Measurements from ENCODE around the gene HPSE2. TPM values are rescaled to one million over a fixed set of nuclear protein-coding genes. Genes with fewer than 3 reads are reported as not detected.
"Not testable (repeated sequence)": the region's sequence is repeated elsewhere in the genome, so short reads cannot be mapped to it uniquely, and the experiment has no call there.

HPSE2 gene
- polyA plus RNA-seq, 1 donor, result not detected

GRCh38 chr10:99161165-99161564, 74.5 kb downstream of the HPSE2 start:
- no peak for DNase-seq

- no peak for DNase-seq
Observed at GRCh38 chr10:99143651-99144050, 92.0 kb downstream of the HPSE2 start.

GRCh38 chr10:99143011-99143410, 92.6 kb downstream of the HPSE2 start:
- DNase-seq, result no peak

GRCh38 chr10:99132897-99133296, 102.8 kb downstream of the HPSE2 start:
- not testable (repeated sequence) for DNase-seq

GRCh38 chr10:99125879-99126278, 109.8 kb downstream of the HPSE2 start:
- DNase-seq, result no peak

- DNase-seq, result no peak
Observed at GRCh38 chr10:99124376-99124775, 111.3 kb downstream of the HPSE2 start.

- no peak for DNase-seq
Observed at GRCh38 chr10:99123851-99124250, 111.8 kb downstream of the HPSE2 start.

- no peak for DNase-seq
Observed at GRCh38 chr10:99123336-99123735, 112.3 kb downstream of the HPSE2 start.

GRCh38 chr10:99119258-99119748, 116.3 kb downstream of the HPSE2 start:
- DNase-seq, result no peak

- no peak for DNase-seq
Observed at GRCh38 chr10:99115703-99116102, 119.9 kb downstream of the HPSE2 start.

GRCh38 chr10:99085358-99085757, 150.3 kb downstream of the HPSE2 start:
- DNase-seq, result no peak

GRCh38 chr10:99084161-99084560, 151.5 kb downstream of the HPSE2 start:
- DNase-seq, result no peak

GRCh38 chr10:99080275-99080945, 155.2 kb downstream of the HPSE2 start:
- DNase-seq, result no peak

- no peak for DNase-seq
Observed at GRCh38 chr10:99062591-99062990, 173.1 kb downstream of the HPSE2 start.

GRCh38 chr10:99058762-99059161, 176.9 kb downstream of the HPSE2 start:
- no peak for DNase-seq

- DNase-seq, result peak; percentile 3
Observed at GRCh38 chr10:99057936-99058690, 177.5 kb downstream of the HPSE2 start.

- no peak for DNase-seq
Observed at GRCh38 chr10:99045671-99046070, 190.0 kb downstream of the HPSE2 start.

GRCh38 chr10:99042051-99042771, 193.4 kb downstream of the HPSE2 start:
- no peak for DNase-seq

GRCh38 chr10:99041468-99041867, 194.2 kb downstream of the HPSE2 start:
- no peak for DNase-seq

GRCh38 chr10:99013885-99014284, 221.8 kb downstream of the HPSE2 start:
- no peak for DNase-seq

GRCh38 chr10:99010286-99010685, 225.4 kb downstream of the HPSE2 start:
- no peak for DNase-seq

GRCh38 chr10:99008054-99008453, 227.6 kb downstream of the HPSE2 start:
- no peak for DNase-seq

- DNase-seq, result no peak
Observed at GRCh38 chr10:99007457-99007856, 228.2 kb downstream of the HPSE2 start.

All from hindlimb muscle (tissue), 1 donor.